ENCODE data around the gene ADAM23. TPM values are rescaled to one million over a fixed set of nuclear protein-coding genes. Genes with fewer than 3 reads are reported as not detected.

ADAM23 gene
- total and polyA plus RNA-seq, 2 experiments from 2014 or later = 11.8 to 15.9 TPM

- Histone ChIP-seq H4K20me1 (replicated peaks; ENCODE audit: insufficient read depth) (no peaks in the 10 kb centered on the region; the same call in 1 of the 2 replicates), H3K27me3 (ENCODE audit: insufficient read depth) (peaks cover 25% of the 10 kb centered on the region), H3K4me1 (ENCODE audit: insufficient read depth) (peaks cover 41% of the 10 kb centered on the region), H3K27ac (ENCODE audit: low read depth) (no peak overlapping the region), H3F3A (replicated peaks; ENCODE audit: low read depth) (no peaks in the 10 kb centered on the region), H3K36me3 (ENCODE audit: insufficient read depth) (no peaks in the 10 kb centered on the region), H3K4me2 (peak overlapping the region; percentile 93), H3K79me2 (replicated peaks; ENCODE audit: insufficient read depth) (0 out of 2 replicates have a peak, but pooled peaks cover 8% of the 10 kb centered on the region), H3K9me2 (ENCODE audit: insufficient read depth) (no peaks in the 10 kb centered on the region), H3K4me3 (peak overlapping the region; percentile 96), H2AFZ (peak overlapping the region; percentile 100)
- Mint-ChIP-seq H3K9me3 (no peaks in the 10 kb centered on the region), H3K36me3 (ENCODE audit: low read depth) (no peaks in the 10 kb centered on the region), H3K4me1 (peaks cover 55% of the 10 kb centered on the region), H3K27me3 (ENCODE audit: insufficient read depth, low read depth, poor library complexity) (peaks cover 22% of the 10 kb centered on the region), H3K4me3 (peak overlapping the region; percentile 83), H3K27ac (no peak overlapping the region)
- TF ChIP-seq EZH2 (IDR thresholded peaks at IDR 0.05; ENCODE audit: low read depth, unreplicated experiment) (no peak), CREB1 (CRISPR knock-in tag; IDR thresholded peaks at IDR 0.05; ENCODE audit: low read depth) (no peak), ZNF114 (CRISPR knock-in tag; IDR thresholded peaks at IDR 0.05) (no peak), ZNF331 (CRISPR knock-in tag; IDR thresholded peaks at IDR 0.05; ENCODE audit: low read depth) (no peak), NANOG (IDR thresholded peaks at IDR 0.05; ENCODE audit: borderline replicate concordance) (no peak), EZH2phosphoT487 (IDR thresholded peaks at IDR 0.05; ENCODE audit: unreplicated experiment) (no peak), JUNB (IDR thresholded peaks at IDR 0.05; ENCODE audit: unreplicated experiment) (no peak), CTCF (conservative IDR thresholded peaks at IDR 0.05; ENCODE audit: low read depth in 2 of 2) (no peak), POLR2AphosphoS5 (IDR thresholded peaks at IDR 0.05; ENCODE audit: low read depth) (no peak), STAT1 (IDR thresholded peaks at IDR 0.05; ENCODE audit: unreplicated experiment) (no peak), REST (IDR thresholded peaks at IDR 0.05; ENCODE audit: unreplicated experiment) (no peak)
- TF ChIP-seq, protein P1, sequence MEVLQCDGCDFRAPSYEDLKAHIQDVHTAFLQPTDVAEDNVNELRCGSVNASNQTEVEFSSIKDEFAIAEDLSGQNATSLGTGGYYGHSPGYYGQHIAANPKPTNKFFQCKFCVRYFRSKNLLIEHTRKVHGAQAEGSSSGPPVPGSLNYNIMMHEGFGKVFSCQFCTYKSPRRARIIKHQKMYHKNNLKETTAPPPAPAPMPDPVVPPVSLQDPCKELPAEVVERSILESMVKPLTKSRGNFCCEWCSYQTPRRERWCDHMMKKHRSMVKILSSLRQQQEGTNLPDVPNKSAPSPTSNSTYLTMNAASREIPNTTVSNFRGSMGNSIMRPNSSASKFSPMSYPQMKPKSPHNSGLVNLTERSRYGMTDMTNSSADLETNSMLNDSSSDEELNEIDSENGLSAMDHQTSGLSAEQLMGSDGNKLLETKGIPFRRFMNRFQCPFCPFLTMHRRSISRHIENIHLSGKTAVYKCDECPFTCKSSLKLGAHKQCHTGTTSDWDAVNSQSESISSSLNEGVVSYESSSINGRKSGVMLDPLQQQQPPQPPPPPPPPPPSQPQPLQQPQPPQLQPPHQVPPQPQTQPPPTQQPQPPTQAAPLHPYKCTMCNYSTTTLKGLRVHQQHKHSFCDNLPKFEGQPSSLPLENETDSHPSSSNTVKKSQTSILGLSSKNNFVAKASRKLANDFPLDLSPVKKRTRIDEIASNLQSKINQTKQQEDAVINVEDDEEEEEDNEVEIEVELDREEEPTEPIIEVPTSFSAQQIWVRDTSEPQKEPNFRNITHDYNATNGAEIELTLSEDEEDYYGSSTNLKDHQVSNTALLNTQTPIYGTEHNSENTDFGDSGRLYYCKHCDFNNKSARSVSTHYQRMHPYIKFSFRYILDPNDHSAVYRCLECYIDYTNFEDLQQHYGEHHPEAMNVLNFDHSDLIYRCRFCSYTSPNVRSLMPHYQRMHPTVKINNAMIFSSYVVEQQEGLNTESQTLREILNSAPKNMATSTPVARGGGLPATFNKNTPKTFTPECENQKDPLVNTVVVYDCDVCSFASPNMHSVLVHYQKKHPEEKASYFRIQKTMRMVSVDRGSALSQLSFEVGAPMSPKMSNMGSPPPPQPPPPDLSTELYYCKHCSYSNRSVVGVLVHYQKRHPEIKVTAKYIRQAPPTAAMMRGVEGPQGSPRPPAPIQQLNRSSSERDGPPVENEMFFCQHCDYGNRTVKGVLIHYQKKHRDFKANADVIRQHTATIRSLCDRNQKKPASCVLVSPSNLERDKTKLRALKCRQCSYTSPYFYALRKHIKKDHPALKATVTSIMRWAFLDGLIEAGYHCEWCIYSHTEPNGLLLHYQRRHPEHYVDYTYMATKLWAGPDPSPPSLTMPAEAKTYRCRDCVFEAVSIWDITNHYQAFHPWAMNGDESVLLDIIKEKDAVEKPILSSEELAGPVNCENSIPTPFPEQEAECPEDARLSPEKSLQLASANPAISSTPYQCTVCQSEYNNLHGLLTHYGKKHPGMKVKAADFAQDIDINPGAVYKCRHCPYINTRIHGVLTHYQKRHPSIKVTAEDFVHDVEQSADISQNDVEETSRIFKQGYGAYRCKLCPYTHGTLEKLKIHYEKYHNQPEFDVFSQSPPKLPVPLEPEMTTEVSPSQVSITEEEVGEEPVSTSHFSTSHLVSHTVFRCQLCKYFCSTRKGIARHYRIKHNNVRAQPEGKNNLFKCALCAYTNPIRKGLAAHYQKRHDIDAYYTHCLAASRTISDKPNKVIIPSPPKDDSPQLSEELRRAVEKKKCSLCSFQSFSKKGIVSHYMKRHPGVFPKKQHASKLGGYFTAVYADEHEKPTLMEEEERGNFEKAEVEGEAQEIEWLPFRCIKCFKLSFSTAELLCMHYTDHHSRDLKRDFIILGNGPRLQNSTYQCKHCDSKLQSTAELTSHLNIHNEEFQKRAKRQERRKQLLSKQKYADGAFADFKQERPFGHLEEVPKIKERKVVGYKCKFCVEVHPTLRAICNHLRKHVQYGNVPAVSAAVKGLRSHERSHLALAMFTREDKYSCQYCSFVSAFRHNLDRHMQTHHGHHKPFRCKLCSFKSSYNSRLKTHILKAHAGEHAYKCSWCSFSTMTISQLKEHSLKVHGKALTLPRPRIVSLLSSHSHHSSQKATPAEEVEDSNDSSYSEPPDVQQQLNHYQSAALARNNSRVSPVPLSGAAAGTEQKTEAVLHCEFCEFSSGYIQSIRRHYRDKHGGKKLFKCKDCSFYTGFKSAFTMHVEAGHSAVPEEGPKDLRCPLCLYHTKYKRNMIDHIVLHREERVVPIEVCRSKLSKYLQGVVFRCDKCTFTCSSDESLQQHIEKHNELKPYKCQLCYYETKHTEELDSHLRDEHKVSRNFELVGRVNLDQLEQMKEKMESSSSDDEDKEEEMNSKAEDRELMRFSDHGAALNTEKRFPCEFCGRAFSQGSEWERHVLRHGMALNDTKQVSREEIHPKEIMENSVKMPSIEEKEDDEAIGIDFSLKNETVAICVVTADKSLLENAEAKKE (CRISPR knock-in tag; IDR thresholded peaks at IDR 0.05) = no peak
- TF ChIP-seq, protein P2, sequence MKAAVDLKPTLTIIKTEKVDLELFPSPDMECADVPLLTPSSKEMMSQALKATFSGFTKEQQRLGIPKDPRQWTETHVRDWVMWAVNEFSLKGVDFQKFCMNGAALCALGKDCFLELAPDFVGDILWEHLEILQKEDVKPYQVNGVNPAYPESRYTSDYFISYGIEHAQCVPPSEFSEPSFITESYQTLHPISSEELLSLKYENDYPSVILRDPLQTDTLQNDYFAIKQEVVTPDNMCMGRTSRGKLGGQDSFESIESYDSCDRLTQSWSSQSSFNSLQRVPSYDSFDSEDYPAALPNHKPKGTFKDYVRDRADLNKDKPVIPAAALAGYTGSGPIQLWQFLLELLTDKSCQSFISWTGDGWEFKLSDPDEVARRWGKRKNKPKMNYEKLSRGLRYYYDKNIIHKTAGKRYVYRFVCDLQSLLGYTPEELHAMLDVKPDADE (IDR thresholded peaks at IDR 0.05) = no peak
- ATAC-seq (no peak), DNase-seq (ENCODE audit: low spot score) (no peak)
Observed at GRCh38 chr2:206442474-206442832, 879 bp upstream of the ADAM23 start.

Measured in GM23338 (cell line).